Hepatocyte (in vitro differentiated cells): ENCODE measurements around the gene OSBP2. TPM values are rescaled to one million over a fixed set of nuclear protein-coding genes. Genes with fewer than 3 reads are reported as not detected.

Experiments
- DNase-seq: peaks from one replicate; pipeline ENCODE4 v3.0.0-alpha.2; 2016; ENCODE audit warnings: low spot score
- H2AFZ ChIP-seq: fragments of 200-600 bp; sonication (generic); 2 replicates; pipeline ENCODE4 v1.6.0; 2016; ENCODE audit warnings: antibody characterized with exemption, mild to moderate bottlenecking
- H3K27ac ChIP-seq: fragments of 200-600 bp; sonication (generic); 2 replicates; pipeline ENCODE4 v1.5.1; 2016; ENCODE audit warnings: mild to moderate bottlenecking
- H3K27me3 ChIP-seq: fragments of 200-600 bp; sonication (generic); 2 replicates; pipeline ENCODE4 v1.6.1; 2016
- H3K36me3 ChIP-seq: fragments of 200-600 bp; sonication (generic); replicated peaks from 2 replicates; pipeline ENCODE4 v1.5.1; 2016; ENCODE audit warnings: low read depth; ENCODE audit not compliant: insufficient read depth
- H3K4me1 ChIP-seq: fragments of 200-600 bp; sonication (generic); 2 replicates; pipeline ENCODE4 v1.5.1; 2016; ENCODE audit warnings: mild to moderate bottlenecking, moderate library complexity; ENCODE audit not compliant: insufficient read depth
- H3K4me2 ChIP-seq: fragments of 200-600 bp; sonication (generic); 2 replicates; pipeline ENCODE4 v1.6.0; 2016
- H3K4me3 ChIP-seq: fragments of 200-600 bp; sonication (generic); 2 replicates; pipeline ENCODE4 v1.5.1; 2016; ENCODE audit warnings: mild to moderate bottlenecking
- H3K79me2 ChIP-seq: fragments of 200-600 bp; sonication (generic); 2 replicates; pipeline ENCODE4 v1.6.0; 2017; ENCODE audit warnings: mild to moderate bottlenecking
- H3K9me2 ChIP-seq: fragments of 200-600 bp; sonication (generic); replicated peaks from 2 replicates; pipeline ENCODE4 v1.6.0; 2017; ENCODE audit warnings: mild to moderate bottlenecking; ENCODE audit not compliant: insufficient read depth
- H3K9me3 ChIP-seq: fragments of 200-600 bp; sonication (generic); 2 replicates; pipeline ENCODE4 v1.5.1; 2016; ENCODE audit warnings: low read depth, mild to moderate bottlenecking
- H4K20me1 ChIP-seq: fragments of 200-600 bp; sonication (generic); 2 replicates; pipeline ENCODE4 v1.6.0; 2016; ENCODE audit warnings: mild to moderate bottlenecking; ENCODE audit not compliant: insufficient read depth, poor library complexity, severe bottlenecking
- CTCF ChIP-seq: fragments of 200-600 bp; sonication (generic); IDR thresholded peaks from 2 replicates; pipeline ENCODE4 v1.5.1; 2016; ENCODE audit warnings: antibody characterized with exemption, mild to moderate bottlenecking; ENCODE audit not compliant: poor library complexity
- EZH2 ChIP-seq: fragments of 200-600 bp; sonication (generic); IDR thresholded peaks from 2 replicates; pipeline ENCODE4 v1.6.1; 2016; ENCODE audit warnings: antibody characterized with exemption, mild to moderate bottlenecking, borderline replicate concordance
- EZH2phosphoT487 ChIP-seq: fragments of 200-600 bp; sonication (generic); IDR thresholded peaks from one replicate; pipeline ENCODE4 v1.6.1; 2018; ENCODE audit warnings: antibody characterized with exemption, mild to moderate bottlenecking, low read depth, moderate library complexity; ENCODE audit not compliant: unreplicated experiment, severe bottlenecking
- WGBS: methylation state at CpG from one replicate; pipeline ENCODE4 v1.1.6; 2016; ENCODE audit warnings: low lambda C conversion rate; ENCODE audit errors: missing lambda C conversion rate; 5-methylcytosine and 5-hydroxymethylcytosine counted together
- polyA plus RNA-seq: library from polyadenylated mRNA; unstranded; fragments of >200 nt; fragmentation: Nextera tagmentation; extraction: Ambion mirVana; gene quantifications from 2 replicates; pipeline ENCODE4 v1.2.1, GENCODE V29; 2016
- total RNA-seq: library from RNA; depleted of rRNA; stranded (reverse); fragments of >200 nt; gene quantifications from 2 replicates; pipeline ENCODE4 v1.2.3, GENCODE V29; 2014

OSBP2 gene
- total and polyA plus RNA-seq, 2 experiments from 2014 or later: 23.0 to 25.5 TPM

- peaks cover 45% of the 10 kb centered on the region for H3K27me3 ChIP-seq
- no peak overlapping the region for H2AFZ ChIP-seq
- peaks cover 7% of the 10 kb centered on the region for H4K20me1 ChIP-seq
- TF ChIP-seq EZH2phosphoT487: no peak
- TF ChIP-seq EZH2: no peak
- TF ChIP-seq CTCF: no peak
- no peaks in the 10 kb centered on the region for H3K9me2 ChIP-seq
- no peaks in the 10 kb centered on the region for H3K79me2 ChIP-seq
- H3K36me3 ChIP-seq: no peaks in the 10 kb centered on the region
- no peak for DNase-seq
- peaks cover 3% of the 10 kb centered on the region for H3K4me1 ChIP-seq
- no peak overlapping the region for H3K4me3 ChIP-seq
- H3K4me2 ChIP-seq: no peak overlapping the region
- 47% methylated on average over 3 of the region's 3 CpGs for WGBS
- no peaks in the 10 kb centered on the region for H3K9me3 ChIP-seq
- H3K27ac ChIP-seq: no peak overlapping the region
Measured at GRCh38 chr22:30806391-30806861, 111.8 kb downstream of the OSBP2 start.

- Histone ChIP-seq H3K4me3 (no peak overlapping the region), H2AFZ (no peak overlapping the region), H3K36me3 (no peaks in the 10 kb centered on the region), H3K9me3 (no peaks in the 10 kb centered on the region), H4K20me1 (no peaks in the 10 kb centered on the region), H3K4me1 (no peaks in the 10 kb centered on the region), H3K27ac (no peak overlapping the region), H3K27me3 (peaks cover 24% of the 10 kb centered on the region), H3K9me2 (no peaks in the 10 kb centered on the region), H3K4me2 (no peak overlapping the region), H3K79me2 (no peaks in the 10 kb centered on the region)
- no peak for DNase-seq
- WGBS: 90% methylated on average over 4 of the region's 4 CpGs
- no peak for TF ChIP-seq EZH2phosphoT487
- TF ChIP-seq CTCF: no peak
- no peak for TF ChIP-seq EZH2
Measured at GRCh38 chr22:30809086-30809485, 114.4 kb downstream of the OSBP2 start.

GRCh38 chr22:30810105-30810504, 115.4 kb downstream of the OSBP2 start:
- TF ChIP-seq CTCF: no peak
- TF ChIP-seq EZH2phosphoT487: no peak
- TF ChIP-seq EZH2: no peak
- H3K4me1 ChIP-seq: no peaks in the 10 kb centered on the region
- no peaks in the 10 kb centered on the region for H4K20me1 ChIP-seq
- H3K9me2 ChIP-seq: no peaks in the 10 kb centered on the region
- H3K27ac ChIP-seq: no peak overlapping the region
- H2AFZ ChIP-seq: no peak overlapping the region
- no peaks in the 10 kb centered on the region for H3K79me2 ChIP-seq
- no peaks in the 10 kb centered on the region for H3K36me3 ChIP-seq
- no peak overlapping the region for H3K4me2 ChIP-seq
- peaks cover 15% of the 10 kb centered on the region for H3K27me3 ChIP-seq
- no peak for DNase-seq
- WGBS: 96% methylated on average over 4 of the region's 4 CpGs
- H3K9me3 ChIP-seq: no peaks in the 10 kb centered on the region
- H3K4me3 ChIP-seq: no peak overlapping the region

- H3K9me2 ChIP-seq: no peaks in the 10 kb centered on the region
- no peak overlapping the region for H3K4me2 ChIP-seq
- H3K79me2 ChIP-seq: no peaks in the 10 kb centered on the region
- H2AFZ ChIP-seq: no peak overlapping the region
- H3K27ac ChIP-seq: no peak overlapping the region
- H3K36me3 ChIP-seq: no peaks in the 10 kb centered on the region
- H3K27me3 ChIP-seq: no peaks in the 10 kb centered on the region
- H3K4me1 ChIP-seq: no peaks in the 10 kb centered on the region
- no peaks in the 10 kb centered on the region for H3K9me3 ChIP-seq
- no peak overlapping the region for H3K4me3 ChIP-seq
- WGBS: 91% methylated on average over 7 of the region's 7 CpGs
- no peaks in the 10 kb centered on the region for H4K20me1 ChIP-seq
- no peak for DNase-seq
- TF ChIP-seq EZH2: no peak
- TF ChIP-seq EZH2phosphoT487: no peak
- TF ChIP-seq CTCF: no peak
Measured at GRCh38 chr22:30813936-30814335, 119.3 kb downstream of the OSBP2 start.
